K562 (cell line): ENCODE results near the gene NPC1L1. TPM values are rescaled to one million over a fixed set of nuclear protein-coding genes. Genes with fewer than 3 reads are reported as not detected.

Experiments
- ATAC-seq: fragments of 200-7000 bp; cut with Tn5 transposase; 3 replicates; pipeline ENCODE4 v1.9.1; 2020; ENCODE audit warnings: moderate library complexity
- BruUV-seq: library from RNA; stranded (reverse); fragments of 400-500 nt; replicated peaks from 2 replicates; lab custom pipeline; 2021; lab: Mats Ljungman, UMichigan
- CTCF ChIA-PET: fragments of 300-600 bp; formaldehyde crosslinking; extraction: SDS; loops from one replicate; lab custom pipeline; 2021; ENCODE audit warnings: low intra/inter-chr PET ratio; lab: Yijun Ruan, JAX
- POLR2A ChIA-PET: fragments of 300-600, 350-650 bp; sonication (Branson Sonifier 250); formaldehyde crosslinking; extraction: SDS; loops from one replicate; lab custom pipeline; 2021; ENCODE audit warnings: antibody characterized with exemption, inconsistent platforms; lab: Yijun Ruan, JAX
- DNase-seq, 4 experiments: peaks; one replicate each; pipeline versions ENCODE4 v3.0.0 to v3.0.0-alpha.2; 2011 to 2018; ENCODE audit warnings: low spot score in 3 of 4, mixed read lengths in 3 of 4; ENCODE audit errors: extremely low read depth in 1 of 4
- FAIRE-seq: peaks from 2 replicates; lab custom pipeline; 2011; peaks lifted over from hg19 to GRCh38; lab: Jason Lieb, UNC
- H2AFZ ChIP-seq: 2 replicates; pipeline ENCODE4 v1.6.0; 2011; ENCODE audit warnings: low read depth, low read length, control low read depth, inconsistent platforms
- H3K27ac ChIP-seq: fragments of 200-600 bp; 3 replicates; pipeline ENCODE4 v1.8.0; 2011; ENCODE audit warnings: low read depth, mild to moderate bottlenecking, control low read depth, inconsistent platforms, low read length, moderate library complexity, mixed read lengths; ENCODE audit errors: extremely low read depth
- H3K27me3 ChIP-seq, 2 experiments: fragments of 300-600 bp in 1 of 2; 2 replicates in 1 of 2; 3 replicates in 1 of 2; pipeline versions ENCODE4 v1.6.0 to v1.8.0; 2011; ENCODE audit warnings: inconsistent platforms in 2 of 2, low read length in 2 of 2, mild to moderate bottlenecking in 1 of 2, mixed read lengths in 1 of 2, moderate library complexity in 1 of 2; ENCODE audit not compliant: control insufficient read depth in 2 of 2, insufficient read depth in 2 of 2
- H3K36me3 ChIP-seq: fragments of 300-600 bp; 3 replicates; pipeline ENCODE4 v1.8.0; 2011; ENCODE audit warnings: mild to moderate bottlenecking, low read length, inconsistent platforms; ENCODE audit not compliant: control insufficient read depth, insufficient read depth
- H3K4me1 ChIP-seq, 2 experiments: fragments of 200-600 bp in 1 of 2; replicated peaks in 1 of 2; 2 replicates in 1 of 2; 3 replicates in 1 of 2; pipeline versions ENCODE4 v1.5.1 to v1.8.0; 2011; ENCODE audit warnings: inconsistent platforms in 2 of 2, low read length in 2 of 2, mild to moderate bottlenecking in 1 of 2, mixed read lengths in 1 of 2, moderate library complexity in 1 of 2; ENCODE audit not compliant: control insufficient read depth in 2 of 2, insufficient read depth in 2 of 2
- H3K4me2 ChIP-seq: 2 replicates; pipeline ENCODE4 v1.6.1; 2011; ENCODE audit warnings: low read length, control low read depth, inconsistent platforms, mixed read lengths; ENCODE audit not compliant: insufficient read depth
- H3K4me3 ChIP-seq: fragments of 200-600 bp; sonication (generic), shearing (Covaris generic); 2 replicates; pipeline ENCODE4 v1.5.1; 2016; ENCODE audit warnings: control low read depth, inconsistent platforms
- H3K79me2 ChIP-seq: fragments of 200-600 bp; 3 replicates; pipeline ENCODE4 v1.8.0; 2011; ENCODE audit warnings: low read length, inconsistent platforms; ENCODE audit not compliant: control insufficient read depth, insufficient read depth
- H3K9ac ChIP-seq, 2 experiments: 2 replicates each; pipeline versions ENCODE4 v1.6.0 to v1.6.1; 2011; ENCODE audit warnings: low read depth in 2 of 2, low read length in 2 of 2, control low read depth in 1 of 2, inconsistent platforms in 1 of 2, mild to moderate bottlenecking in 1 of 2, mixed read lengths in 1 of 2; ENCODE audit not compliant: insufficient read depth in 1 of 2
- H3K9me1 ChIP-seq: one replicate; pipeline ENCODE4 v1.6.0; 2011; ENCODE audit warnings: inconsistent platforms, mild to moderate bottlenecking, low read length, moderate library complexity; ENCODE audit not compliant: control insufficient read depth, insufficient read depth
- H3K9me3 ChIP-seq: replicated peaks from 2 replicates; pipeline ENCODE4 v1.5.1; 2011; ENCODE audit warnings: low read depth, low read length, inconsistent platforms; ENCODE audit not compliant: control insufficient read depth, insufficient read depth
- H4K20me1 ChIP-seq: replicated peaks from 2 replicates; pipeline ENCODE4 v1.6.1; 2011; ENCODE audit warnings: low read length, inconsistent platforms, mixed read lengths; ENCODE audit not compliant: control insufficient read depth, insufficient read depth
- PRMT5 ChIP-seq: sonication (generic); formaldehyde crosslinking; IDR thresholded peaks from 2 replicates; pipeline ENCODE4 v1.5.0; 2020; ENCODE audit warnings: missing genetic modification reagents
- USF1 ChIP-seq: sonication (generic); formaldehyde crosslinking; IDR thresholded peaks from 2 replicates; pipeline ENCODE4 v1.9.0; 2022; ENCODE audit warnings: mild to moderate bottlenecking, missing genetic modification reagents
- ZBTB40 ChIP-seq, 2 experiments: fragments of 450-650 bp in 1 of 2; sonication (generic) in 1 of 2; formaldehyde crosslinking in 1 of 2; IDR thresholded peaks; 2 replicates each; pipeline versions ENCODE4 v1.7.1 to v1.9.0; 2016 to 2022; ENCODE audit warnings: inconsistent platforms in 1 of 2, mild to moderate bottlenecking in 1 of 2, missing genetic modification reagents in 1 of 2
- ZBTB5 ChIP-seq: fragments of 450-650 bp; IDR thresholded peaks from 2 replicates; pipeline ENCODE4 v1.6.1; 2017; ENCODE audit warnings: antibody characterized with exemption
- ZNF282 ChIP-seq: sonication (generic); formaldehyde crosslinking; IDR thresholded peaks from 2 replicates; pipeline ENCODE4 v1.8.1; 2023; ENCODE audit warnings: missing genetic modification reagents
- ZNF589 ChIP-seq: fragments of 200-800 bp; sonication (Bioruptor generic); IDR thresholded peaks from 2 replicates; pipeline ENCODE4 v1.6.1; 2016; ENCODE audit warnings: low read depth, missing genetic modification characterization, missing compliant biosample characterization
- ZNF76 ChIP-seq: fragments of 250-450 bp; sonication (Bioruptor Pico); IDR thresholded peaks from 2 replicates; pipeline ENCODE4 v1.4.0; 2020; ENCODE audit warnings: mild to moderate bottlenecking, moderate library complexity, borderline replicate concordance
- ZNF785 ChIP-seq: fragments of 250-450 bp; sonication (Bioruptor Pico); IDR thresholded peaks from 2 replicates; pipeline ENCODE4 v1.4.0; 2020; ENCODE audit warnings: mild to moderate bottlenecking
- WGBS: fragments of 100-300 bp; shearing (Covaris generic); methylation state at CpG from one replicate; pipeline ENCODE4 v1.1.6; 2016; ENCODE audit warnings: low coverage, mixed read lengths; ENCODE audit not compliant: insufficient coverage; ENCODE audit errors: missing lambda C conversion rate; 5-methylcytosine and 5-hydroxymethylcytosine counted together
- in situ Hi-C: fragments of 300-500 bp; cut with MboI; formaldehyde crosslinking; loops from 4 replicates; pipeline ENCODE4 v1.15.0; 2018; ENCODE audit warnings: inconsistent platforms, mixed read lengths
- intact Hi-C: fragments of 100-400 bp; cut with micrococcal nuclease; formaldehyde crosslinking; loops from 2 replicates; pipeline ENCODE4 v1.14.2; 2022
- polyA plus RNA-seq, 8 experiments: library from polyadenylated mRNA; depleted of rRNA in 4 of 8; stranded (reverse) in 5 of 8; unstranded in 3 of 8; fragments of >200 nt; fragmentation: Nextera tagmentation in 2 of 8; fragmentation: Illumina TruSeq in 1 of 8; extraction: Ambion mirVana in 2 of 8; extraction: Trizol in 1 of 8; gene quantifications; 2 replicates each; pipeline versions ENCODE4 v1.2.1 to v1.2.3, GENCODE V29; 2011 to 2014; ENCODE audit warnings: inconsistent platforms in 1 of 8, missing spikeins in 1 of 8
- total RNA-seq, 7 experiments: library from RNA; depleted of rRNA in 6 of 7; stranded (reverse); fragments of >200 nt in 6 of 7; fragmentation: Illumina TruSeq in 2 of 7; extraction: Trizol in 2 of 7; gene quantifications; 2 replicates each; pipeline versions ENCODE4 v1.2.1 to v1.2.3, GENCODE V29; 2011 to 2021; ENCODE audit warnings: low replicate concordance in 1 of 7

NPC1L1 gene
- total and polyA plus RNA-seq, 9 of the 15 experiments (the other 6 are each of a cell fraction or from before 2014, with no cell fraction given) = 0.01 to 0.18 (median 0.07) TPM; not detected in 4

- Histone ChIP-seq H3K4me3 (no peak overlapping the region), H3K4me2 (no peak overlapping the region), H3K36me3 (no peaks in the 10 kb centered on the region), H3K9ac (no peak overlapping the region), H3K9me1 (no peaks in the 10 kb centered on the region), H4K20me1 (no peaks in the 10 kb centered on the region), H2AFZ (no peak overlapping the region), H3K79me2 (no peaks in the 10 kb centered on the region), H3K27me3 (peaks cover 6 to 32% of the 10 kb centered on the region in 2 experiments; a peak in 4 of 5 replicates), H3K9me3 (peaks cover 5% of the 10 kb centered on the region; the same call in 1 of the 2 replicates), H3K4me1 (peaks cover 0 to 6% of the 10 kb centered on the region in 2 experiments; a peak in 2 of 5 replicates), H3K27ac (no peak overlapping the region)
- WGBS = 0% methylated on average over 3 of the region's 3 CpGs
- in situ Hi-C loops (no loop called here), intact Hi-C loops (no loop called here)
- CTCF ChIA-PET = no interaction called here
- POLR2A ChIA-PET = no interaction called here
- no peak for ATAC-seq
- no peak for DNase-seq
- FAIRE-seq = no peak
- BruUV-seq = no TSS peak
- TF ChIP-seq USF1 (CRISPR knock-in tag) (no peak), ZNF76 (CRISPR knock-in tag) (no peak), PRMT5 (CRISPR knock-in tag) (no peak), ZBTB40 (IDR thresholded peaks at IDR 0.05) (no peak), ZBTB40 (CRISPR knock-in tag; IDR thresholded peaks at IDR 0.05) (no peak), ZNF785 (CRISPR knock-in tag) (no peak), ZNF282 (CRISPR knock-in tag) (no peak), ZNF589 (CRISPR knock-in tag) (no peak), ZBTB5 (no peak)
Observed at GRCh38 chr7:44524811-44525388, 16.2 kb downstream of the NPC1L1 start.
